ENCODE measurements around the gene SKAP1.
"Not testable (repeated sequence)": the region's sequence is repeated elsewhere in the genome, so short reads cannot be mapped to it uniquely, and the experiment has no call there.

GRCh38 chr17:48250059-48250458 is 180.0 kb downstream of the SKAP1 start:
- TF ChIP-seq CTCF (conservative IDR thresholded peaks at IDR 0.05 in 1 of 2, IDR thresholded peaks at IDR 0.05 in 1 of 2; ENCODE audit: low read depth in 1 of 2, low read length in 2 of 2); EZH2 (IDR thresholded peaks at IDR 0.05; ENCODE audit: low read length, missing control alignments): not testable (repeated sequence)
